K562 (cell line): ENCODE data around the gene HPD. TPM values are rescaled to one million over a fixed set of nuclear protein-coding genes. Genes with fewer than 3 reads are reported as not detected.

Experiments used
- AFF4 ChIP-seq: sonication (generic); formaldehyde crosslinking; IDR thresholded peaks from 2 replicates; pipeline ENCODE4 v1.8.0; 2023; ENCODE audit warnings: mild to moderate bottlenecking, missing genetic modification reagents
- BCLAF1 ChIP-seq, 2 experiments: fragments of 450-650 bp in 1 of 2; IDR thresholded peaks; 2 replicates each; pipeline ENCODE4 v1.6.1; 2011 to 2017; ENCODE audit warnings: low read depth in 2 of 2, antibody characterized with exemption in 1 of 2, borderline replicate concordance in 1 of 2, low read length in 1 of 2, mild to moderate bottlenecking in 1 of 2, mixed read lengths in 1 of 2; ENCODE audit not compliant: control insufficient read depth in 1 of 2
- CBX1 ChIP-seq: sonication (generic); IDR thresholded peaks from 2 replicates; pipeline ENCODE4 v1.6.1; 2016; ENCODE audit warnings: antibody characterized with exemption, low read depth, mild to moderate bottlenecking
- CCAR2 ChIP-seq: fragments of 200-400 bp; formaldehyde crosslinking; IDR thresholded peaks from 2 replicates; pipeline ENCODE4 v1.6.1; 2017; ENCODE audit warnings: mild to moderate bottlenecking, low read depth, low read length
- CHCHD3 ChIP-seq: fragments of 250-450 bp; sonication (Bioruptor Pico); IDR thresholded peaks from 2 replicates; pipeline ENCODE4 v2.1.2; 2022; ENCODE audit warnings: mild to moderate bottlenecking
- EP300 ChIP-seq: IDR thresholded peaks from 2 replicates; pipeline ENCODE4 v1.6.1; 2012; ENCODE audit warnings: low read length, improper control_type of control experiment
- FUS ChIP-seq: fragments of 200-400 bp; formaldehyde crosslinking; optimal IDR thresholded peaks from 2 replicates; pipeline ENCODE3; 2017; ENCODE audit warnings: low read depth, low read length
- GABPB2 ChIP-seq: fragments of 250-450 bp; sonication (Bioruptor Pico); conservative IDR thresholded peaks from 2 replicates; pipeline ENCODE4 v1.5.1; 2021; ENCODE audit warnings: mild to moderate bottlenecking
- GATAD2B ChIP-seq: fragments of 450-650 bp; IDR thresholded peaks from 2 replicates; pipeline ENCODE4 v1.6.1; 2017; ENCODE audit warnings: mild to moderate bottlenecking, borderline replicate concordance
- KDM1A ChIP-seq, 2 experiments: fragments of 450-650 bp; IDR thresholded peaks; 2 replicates each; pipeline ENCODE4 v1.6.1; 2016; ENCODE audit warnings: mild to moderate bottlenecking in 2 of 2
- KDM2B ChIP-seq: fragments of 250-450 bp; sonication (Bioruptor Pico); IDR thresholded peaks from 2 replicates; pipeline ENCODE4 v1.8.0; 2021; ENCODE audit warnings: mild to moderate bottlenecking, moderate library complexity
- PCBP2 ChIP-seq: fragments of 200-400 bp; formaldehyde crosslinking; IDR thresholded peaks from 2 replicates; pipeline ENCODE4 v1.6.1; 2018; ENCODE audit warnings: low read length, low read depth, mild to moderate bottlenecking, moderate library complexity; ENCODE audit not compliant: poor library complexity, severe bottlenecking
- RAD51 ChIP-seq: fragments of 450-650 bp; IDR thresholded peaks from 2 replicates; pipeline ENCODE4 v1.7.1; 2016; ENCODE audit warnings: low read depth, mild to moderate bottlenecking, borderline replicate concordance
- WHSC1 ChIP-seq: IDR thresholded peaks from one replicate; pipeline ENCODE4 v1.6.1; 2012; ENCODE audit warnings: low read length, control low read depth, inconsistent platforms
- ZBTB43 ChIP-seq: sonication (generic); formaldehyde crosslinking; IDR thresholded peaks from 2 replicates; pipeline ENCODE4 v1.8.0; 2023; ENCODE audit warnings: mild to moderate bottlenecking, missing genetic modification reagents
- ZNF146 ChIP-seq: IDR thresholded peaks from one replicate; pipeline ENCODE4 v1.6.1; 2018; ENCODE audit warnings: missing compliant biosample characterization; ENCODE audit not compliant: unreplicated experiment
- ZZZ3 ChIP-seq: fragments of 450-650 bp; IDR thresholded peaks from 2 replicates; pipeline ENCODE4 v1.6.1; 2016; ENCODE audit warnings: antibody characterized with exemption, mild to moderate bottlenecking, moderate library complexity
- polyA plus RNA-seq, 8 experiments: library from polyadenylated mRNA; depleted of rRNA in 4 of 8; stranded (reverse) in 5 of 8; unstranded in 3 of 8; fragments of >200 nt; fragmentation: Nextera tagmentation in 2 of 8; fragmentation: Illumina TruSeq in 1 of 8; extraction: Ambion mirVana in 2 of 8; extraction: Trizol in 1 of 8; gene quantifications; 2 replicates each; pipeline versions ENCODE4 v1.2.1 to v1.2.3, GENCODE V29; 2011 to 2014; ENCODE audit warnings: inconsistent platforms in 1 of 8, missing spikeins in 1 of 8
- total RNA-seq, 7 experiments: library from RNA; depleted of rRNA in 6 of 7; stranded (reverse); fragments of >200 nt in 6 of 7; fragmentation: Illumina TruSeq in 2 of 7; extraction: Trizol in 2 of 7; gene quantifications; 2 replicates each; pipeline versions ENCODE4 v1.2.1 to v1.2.3, GENCODE V29; 2011 to 2021; ENCODE audit warnings: low replicate concordance in 1 of 7
- TF ChIP-seq, protein P1 (sequence below): sonication (generic); formaldehyde crosslinking; IDR thresholded peaks from 2 replicates; pipeline ENCODE4 v1.8.0; 2022; ENCODE audit warnings: mild to moderate bottlenecking, missing genetic modification reagents

HPD gene
- total and polyA plus RNA-seq, 9 of the 15 experiments (the other 6 are each of a cell fraction or from before 2014, with no cell fraction given), result 0.06 to 0.29 (median 0.07) TPM; not detected in 4

GRCh38 chr12:121793838-121794533 is 64.7 kb downstream of the HPD start (continued):
- TF ChIP-seq BCLAF1 (IDR thresholded peaks at IDR 0.05; ENCODE audit: borderline replicate concordance in 1 of 2, control insufficient read depth in 1 of 2, low read depth in 2 of 2, low read length in 1 of 2) (0 out of 4 replicates have a peak, but pooled peaks of 1 of the 2 experiments have one; percentile 21), KDM2B (0 out of 2 replicates have a peak, but pooled peaks have one; percentile 25), ZBTB43 (CRISPR knock-in tag) (peak; percentile 88; the same call in 1 of the 2 replicates), GABPB2 (CRISPR knock-in tag) (no peak), ZZZ3 (no peak), ZNF146 (peak; percentile 25), WHSC1 (no peak), CBX1 (0 out of 2 replicates have a peak, but pooled peaks have one; percentile 31), GATAD2B (peak; percentile 82), FUS (peak; percentile 53), KDM1A (IDR thresholded peaks at IDR 0.05) (no peak), EP300 (no peak; the same call in 1 of the 2 replicates), PCBP2 (no peak), CHCHD3 (CRISPR knock-in tag) (no peak), CCAR2 (no peak), AFF4 (CRISPR knock-in tag) (peak; percentile 95; the same call in 1 of the 2 replicates), RAD51 (0 out of 2 replicates have a peak, but pooled peaks have one; percentile 13)
- TF ChIP-seq, protein P1, sequence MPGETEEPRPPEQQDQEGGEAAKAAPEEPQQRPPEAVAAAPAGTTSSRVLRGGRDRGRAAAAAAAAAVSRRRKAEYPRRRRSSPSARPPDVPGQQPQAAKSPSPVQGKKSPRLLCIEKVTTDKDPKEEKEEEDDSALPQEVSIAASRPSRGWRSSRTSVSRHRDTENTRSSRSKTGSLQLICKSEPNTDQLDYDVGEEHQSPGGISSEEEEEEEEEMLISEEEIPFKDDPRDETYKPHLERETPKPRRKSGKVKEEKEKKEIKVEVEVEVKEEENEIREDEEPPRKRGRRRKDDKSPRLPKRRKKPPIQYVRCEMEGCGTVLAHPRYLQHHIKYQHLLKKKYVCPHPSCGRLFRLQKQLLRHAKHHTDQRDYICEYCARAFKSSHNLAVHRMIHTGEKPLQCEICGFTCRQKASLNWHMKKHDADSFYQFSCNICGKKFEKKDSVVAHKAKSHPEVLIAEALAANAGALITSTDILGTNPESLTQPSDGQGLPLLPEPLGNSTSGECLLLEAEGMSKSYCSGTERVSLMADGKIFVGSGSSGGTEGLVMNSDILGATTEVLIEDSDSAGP (CRISPR knock-in tag), result peak; percentile 41; the same call in 1 of the 2 replicates
